NCI-H345 (cell line): ENCODE measurements around the gene GMCL2.

Experiments used
- DNase-seq: peaks from one replicate; lab custom pipeline; 2025; lab: John Stamatoyannopoulos, UW

GMCL2 gene

GRCh38 chr5:178143246-178143645 is 43.9 kb downstream of the GMCL2 start:
- no peak for DNase-seq

- DNase-seq, result no peak
These were observed 44.5 kb downstream of the GMCL2 start for GRCh38 chr5:178142642-178143041.

GRCh38 chr5:178141550-178141949 is 45.6 kb downstream of the GMCL2 start:
- no peak for DNase-seq

GRCh38 chr5:178137991-178138390 is 49.2 kb downstream of the GMCL2 start:
- DNase-seq, result no peak

GRCh38 chr5:178136990-178137389 is 50.2 kb downstream of the GMCL2 start:
- DNase-seq, result no peak
